WTC11 (cell line): ENCODE results near the gene MBD2. TPM values are rescaled to one million over a fixed set of nuclear protein-coding genes. Genes with fewer than 3 reads are reported as not detected.

Experiments
- ATAC-seq: fragments of 200-7000 bp; cut with Tn5 transposase; 2 replicates; pipeline ENCODE4 v1.10.0; 2021; ENCODE audit warnings: mild to moderate bottlenecking, moderate library complexity
- CTCF ChIA-PET: fragments of 300-600 bp; sonication (Branson Sonifier 250); formaldehyde crosslinking; loops from one replicate; lab custom pipeline; 2021; ENCODE audit warnings: antibody characterized with exemption; lab: Charles Lee
- POLR2A ChIA-PET: fragments of 350-600 bp; sonication (Branson Sonifier 250); formaldehyde crosslinking; loops from one replicate; lab custom pipeline; 2021; ENCODE audit warnings: antibody characterized with exemption; lab: Charles Lee
- DNase-seq: peaks from one replicate; pipeline ENCODE4 v3.0.0; 2021; ENCODE audit warnings: low spot score
- H3K27ac Mint-ChIP-seq: 2 replicates; pipeline ENCODE4 v1.8.0; 2021; ENCODE audit warnings: mixed read lengths
- H3K27me3 Mint-ChIP-seq: 2 replicates; pipeline ENCODE4 v1.8.0; 2021; ENCODE audit warnings: low read depth, mild to moderate bottlenecking, moderate library complexity, mixed read lengths
- H3K36me3 Mint-ChIP-seq: 2 replicates; pipeline ENCODE4 v1.8.0; 2021; ENCODE audit warnings: mixed read lengths
- H3K4me1 Mint-ChIP-seq: 2 replicates; pipeline ENCODE4 v1.8.0; 2022; ENCODE audit warnings: mixed read lengths
- H3K4me3 Mint-ChIP-seq: 2 replicates; pipeline ENCODE4 v1.8.0; 2021; ENCODE audit warnings: mild to moderate bottlenecking, moderate library complexity, mixed read lengths
- H3K9me3 Mint-ChIP-seq: 2 replicates; pipeline ENCODE4 v1.8.0; 2021; ENCODE audit warnings: mixed read lengths
- AR ChIP-seq: fragments of 250-450 bp; sonication (Bioruptor Pico); IDR thresholded peaks from 2 replicates; pipeline ENCODE4 v1.9.0; 2021; ENCODE audit warnings: mild to moderate bottlenecking
- ELF4 ChIP-seq: sonication (generic); formaldehyde crosslinking; IDR thresholded peaks from 2 replicates; pipeline ENCODE4 v1.8.1; 2022; ENCODE audit warnings: low read depth, mild to moderate bottlenecking, moderate library complexity, missing genetic modification reagents
- FOXK1 ChIP-seq: sonication (generic); formaldehyde crosslinking; IDR thresholded peaks from 2 replicates; pipeline ENCODE4 v1.8.0; 2022; ENCODE audit warnings: mild to moderate bottlenecking, moderate library complexity, missing genetic modification reagents
- GABPB1 ChIP-seq: sonication (generic); formaldehyde crosslinking; IDR thresholded peaks from 2 replicates; pipeline ENCODE4 v1.8.1; 2023; ENCODE audit warnings: mild to moderate bottlenecking, missing genetic modification reagents
- HMGXB4 ChIP-seq: sonication (generic); formaldehyde crosslinking; IDR thresholded peaks from 2 replicates; pipeline ENCODE4 v1.8.1; 2023; ENCODE audit warnings: mild to moderate bottlenecking, moderate library complexity, missing genetic modification reagents
- NR1H2 ChIP-seq: sonication (generic); formaldehyde crosslinking; IDR thresholded peaks from 2 replicates; pipeline ENCODE4 v1.9.0; 2021; ENCODE audit warnings: mild to moderate bottlenecking, moderate library complexity, missing genetic modification reagents
- OVOL2 ChIP-seq: fragments of 250-450 bp; sonication (Bioruptor Pico); IDR thresholded peaks from 2 replicates; pipeline ENCODE4 v1.9.0; 2021; ENCODE audit warnings: mild to moderate bottlenecking, borderline replicate concordance
- SMAD4 ChIP-seq: sonication (generic); formaldehyde crosslinking; IDR thresholded peaks from 2 replicates; pipeline ENCODE4 v1.8.0; 2022; ENCODE audit warnings: mild to moderate bottlenecking, missing genetic modification reagents
- ZBTB21 ChIP-seq: sonication (generic); formaldehyde crosslinking; IDR thresholded peaks from 2 replicates; pipeline ENCODE4 v1.8.1; 2023; ENCODE audit warnings: mild to moderate bottlenecking, missing genetic modification reagents, borderline replicate concordance
- ZNF138 ChIP-seq: sonication (generic); formaldehyde crosslinking; conservative IDR thresholded peaks from 2 replicates; pipeline ENCODE4 v1.8.1; 2022; ENCODE audit warnings: mild to moderate bottlenecking, moderate library complexity, missing genetic modification reagents
- ZNF219 ChIP-seq: sonication (generic); formaldehyde crosslinking; IDR thresholded peaks from 2 replicates; pipeline ENCODE4 v1.8.0; 2023; ENCODE audit warnings: missing genetic modification reagents, mild to moderate bottlenecking, borderline replicate concordance
- ZNF532 ChIP-seq: fragments of 250-450 bp; sonication (Bioruptor Pico); IDR thresholded peaks from 2 replicates; pipeline ENCODE4 v1.9.0; 2021; ENCODE audit warnings: mild to moderate bottlenecking, borderline replicate concordance
- total RNA-seq: library from RNA; stranded (reverse); gene quantifications from 3 replicates; pipeline ENCODE4 v1.2.3, GENCODE V29; 2021
- TF ChIP-seq, protein P1 (sequence below): sonication (generic); formaldehyde crosslinking; conservative IDR thresholded peaks from 2 replicates; pipeline ENCODE4 v1.8.1; 2023; ENCODE audit warnings: mild to moderate bottlenecking, low read depth, missing genetic modification reagents, moderate library complexity
- TF ChIP-seq, protein P2 (sequence below): sonication (generic); formaldehyde crosslinking; IDR thresholded peaks from 2 replicates; pipeline ENCODE4 v1.8.1; 2023; ENCODE audit warnings: mild to moderate bottlenecking, missing genetic modification reagents, moderate library complexity
- TF ChIP-seq, protein P3 (sequence below): fragments of 250-450 bp; sonication (Bioruptor Pico); conservative IDR thresholded peaks from 2 replicates; pipeline ENCODE4 v1.9.0; 2021; ENCODE audit warnings: mild to moderate bottlenecking
- TF ChIP-seq, protein P4 (sequence below): sonication (generic); formaldehyde crosslinking; IDR thresholded peaks from 2 replicates; pipeline ENCODE4 v1.8.1; 2023; ENCODE audit warnings: mild to moderate bottlenecking, missing genetic modification reagents, moderate library complexity

Gene MBD2
- total RNA-seq, 1 experiment from 2014 or later = 42.7 TPM

DNA sequence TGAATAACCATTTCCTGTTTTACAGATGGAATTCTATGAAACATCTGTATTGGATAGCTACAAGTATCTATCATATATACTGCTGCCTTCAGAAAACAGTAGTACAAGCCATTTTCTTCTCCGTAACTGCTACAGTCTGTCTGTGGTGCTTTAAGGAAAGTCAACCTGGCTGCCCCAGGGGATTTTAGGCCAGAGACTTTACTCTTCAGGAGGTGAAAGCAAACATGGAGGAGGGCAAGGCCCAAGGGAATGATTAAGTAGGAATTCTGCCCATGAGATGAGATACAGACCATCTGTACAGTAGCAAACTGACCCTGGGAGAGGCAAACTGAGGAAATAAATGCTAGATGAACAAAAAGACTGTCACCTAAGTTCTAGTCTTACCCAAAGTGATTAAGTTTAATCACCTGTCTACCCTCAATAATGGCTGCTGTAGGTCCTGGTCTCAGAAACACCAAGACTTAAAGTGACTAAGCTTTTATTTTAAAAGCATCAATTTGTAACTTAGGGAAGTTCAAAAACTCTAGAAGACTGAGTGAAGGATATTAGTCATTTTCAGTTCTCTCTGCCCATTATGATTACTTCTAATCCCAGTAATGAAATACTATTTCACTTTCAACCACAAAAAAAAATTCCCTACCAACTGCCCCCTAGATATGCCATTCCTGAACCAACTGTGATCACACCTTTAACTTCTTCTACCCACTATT, 14.8 kb downstream of the MBD2 start (continued):
- TF ChIP-seq, protein P1, sequence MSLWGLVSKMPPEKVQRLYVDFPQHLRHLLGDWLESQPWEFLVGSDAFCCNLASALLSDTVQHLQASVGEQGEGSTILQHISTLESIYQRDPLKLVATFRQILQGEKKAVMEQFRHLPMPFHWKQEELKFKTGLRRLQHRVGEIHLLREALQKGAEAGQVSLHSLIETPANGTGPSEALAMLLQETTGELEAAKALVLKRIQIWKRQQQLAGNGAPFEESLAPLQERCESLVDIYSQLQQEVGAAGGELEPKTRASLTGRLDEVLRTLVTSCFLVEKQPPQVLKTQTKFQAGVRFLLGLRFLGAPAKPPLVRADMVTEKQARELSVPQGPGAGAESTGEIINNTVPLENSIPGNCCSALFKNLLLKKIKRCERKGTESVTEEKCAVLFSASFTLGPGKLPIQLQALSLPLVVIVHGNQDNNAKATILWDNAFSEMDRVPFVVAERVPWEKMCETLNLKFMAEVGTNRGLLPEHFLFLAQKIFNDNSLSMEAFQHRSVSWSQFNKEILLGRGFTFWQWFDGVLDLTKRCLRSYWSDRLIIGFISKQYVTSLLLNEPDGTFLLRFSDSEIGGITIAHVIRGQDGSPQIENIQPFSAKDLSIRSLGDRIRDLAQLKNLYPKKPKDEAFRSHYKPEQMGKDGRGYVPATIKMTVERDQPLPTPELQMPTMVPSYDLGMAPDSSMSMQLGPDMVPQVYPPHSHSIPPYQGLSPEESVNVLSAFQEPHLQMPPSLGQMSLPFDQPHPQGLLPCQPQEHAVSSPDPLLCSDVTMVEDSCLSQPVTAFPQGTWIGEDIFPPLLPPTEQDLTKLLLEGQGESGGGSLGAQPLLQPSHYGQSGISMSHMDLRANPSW = no peak

DNA sequence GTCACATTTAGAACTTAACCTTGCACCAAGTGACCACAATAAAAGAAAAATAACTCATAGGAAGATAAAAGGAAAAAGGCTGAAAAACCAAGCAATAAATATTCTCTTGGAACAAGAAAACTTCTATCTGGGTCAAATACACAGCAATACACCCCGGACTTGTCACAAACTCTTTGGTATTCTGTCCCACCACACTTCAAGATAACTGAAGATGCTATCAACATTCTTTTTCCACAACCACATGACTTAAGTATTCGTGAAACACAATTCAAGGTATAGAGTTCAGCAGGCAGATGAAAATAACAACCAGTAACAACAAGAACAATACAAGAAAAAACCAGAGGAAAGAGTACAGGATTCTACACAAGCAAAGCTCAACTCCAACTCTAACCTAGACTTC, 18.0 kb downstream of the MBD2 start:
- ATAC-seq (no peak), DNase-seq (no peak)
- TF ChIP-seq ZBTB21 (CRISPR knock-in tag) = no peak
- TF ChIP-seq, protein P2, sequence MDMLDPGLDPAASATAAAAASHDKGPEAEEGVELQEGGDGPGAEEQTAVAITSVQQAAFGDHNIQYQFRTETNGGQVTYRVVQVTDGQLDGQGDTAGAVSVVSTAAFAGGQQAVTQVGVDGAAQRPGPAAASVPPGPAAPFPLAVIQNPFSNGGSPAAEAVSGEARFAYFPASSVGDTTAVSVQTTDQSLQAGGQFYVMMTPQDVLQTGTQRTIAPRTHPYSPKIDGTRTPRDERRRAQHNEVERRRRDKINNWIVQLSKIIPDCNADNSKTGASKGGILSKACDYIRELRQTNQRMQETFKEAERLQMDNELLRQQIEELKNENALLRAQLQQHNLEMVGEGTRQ (CRISPR knock-in tag) = no peak
- TF ChIP-seq AR (CRISPR knock-in tag) = no peak
- TF ChIP-seq, protein P3, sequence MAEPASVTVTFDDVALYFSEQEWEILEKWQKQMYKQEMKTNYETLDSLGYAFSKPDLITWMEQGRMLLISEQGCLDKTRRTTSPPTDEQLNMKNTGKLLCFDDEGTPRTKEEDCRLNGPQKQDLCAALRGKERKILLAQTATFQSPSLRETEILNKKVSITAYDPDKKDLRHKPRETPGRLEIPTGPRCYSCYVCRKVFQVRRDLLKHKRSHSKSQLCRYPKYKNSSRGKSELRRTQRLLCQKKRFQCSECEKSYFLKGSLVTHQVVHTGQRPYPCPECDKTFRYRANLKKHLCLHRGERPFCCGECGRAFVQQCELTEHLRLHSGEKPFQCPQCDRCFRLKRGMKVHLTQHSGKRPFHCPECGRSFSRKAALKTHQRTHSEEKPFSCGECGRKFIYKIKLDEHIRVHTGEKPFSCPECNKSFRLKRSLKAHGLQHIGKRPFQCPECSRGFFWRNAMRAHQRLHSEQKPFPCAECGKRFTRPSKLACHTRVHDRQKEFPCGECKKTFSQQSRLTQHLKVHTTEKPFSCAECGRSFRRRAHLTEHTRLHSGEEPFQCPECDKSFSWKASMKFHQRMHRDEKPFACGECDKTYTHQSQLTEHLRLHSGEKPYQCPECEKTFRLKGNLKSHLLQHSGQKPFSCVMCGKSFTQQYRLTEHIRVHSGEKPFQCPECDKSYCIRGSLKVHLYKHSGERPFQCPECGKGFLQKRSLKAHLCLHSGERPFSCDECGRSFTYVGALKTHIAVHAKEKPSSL (CRISPR knock-in tag) = no peak
- TF ChIP-seq NR1H2 (CRISPR knock-in tag) = no peak
- no peak for TF ChIP-seq ELF4 (CRISPR knock-in tag)
- TF ChIP-seq FOXK1 (CRISPR knock-in tag) = no peak
- H3K4me1 Mint-ChIP-seq = peaks cover 23% of the 10 kb centered on the region
- ChIA-PET POLR2A (no interaction called here), CTCF (interaction anchor here (0.9 kb wide), 1 partner anchor 18 kb away, joined by 3 read pairs; no protein-coding TSS in a partner anchor)
- H3K36me3 Mint-ChIP-seq = peaks cover 30% of the 10 kb centered on the region
- H3K4me3 Mint-ChIP-seq = no peak overlapping the region
- H3K9me3 Mint-ChIP-seq = no peaks in the 10 kb centered on the region
- peak overlapping the region; percentile 51 for H3K27ac Mint-ChIP-seq
- no peaks in the 10 kb centered on the region for H3K27me3 Mint-ChIP-seq

DNA sequence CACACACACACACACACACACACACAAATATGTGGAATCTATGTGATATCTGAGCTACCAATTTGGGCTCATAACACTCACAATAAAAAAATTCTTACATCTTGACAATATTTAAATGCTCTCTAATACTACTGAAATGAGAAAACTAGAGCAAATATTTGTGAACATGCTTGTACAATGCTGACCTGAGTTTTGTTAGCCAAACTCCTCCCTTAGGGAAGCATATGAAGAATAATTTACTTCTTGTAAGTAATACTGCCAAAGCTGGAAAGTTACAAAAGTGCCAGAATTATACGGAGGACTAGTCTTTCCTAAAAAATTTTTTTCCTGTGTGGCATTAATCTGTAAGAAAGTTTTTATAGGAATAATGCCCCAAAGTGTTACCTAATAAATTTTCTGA, 18.5 kb downstream of the MBD2 start:
- Mint-ChIP-seq H3K36me3 (peaks cover 35% of the 10 kb centered on the region), H3K4me3 (no peak overlapping the region), H3K4me1 (peaks cover 22% of the 10 kb centered on the region), H3K27ac (peak overlapping the region; percentile 23; the same call in 1 of the 2 replicates), H3K9me3 (no peaks in the 10 kb centered on the region), H3K27me3 (no peaks in the 10 kb centered on the region)
- ATAC-seq (no peak), DNase-seq (no peak)
- ChIA-PET CTCF (no interaction called here), POLR2A (no interaction called here)
- TF ChIP-seq GABPB1 (CRISPR knock-in tag) (no peak), OVOL2 (CRISPR knock-in tag) (no peak), HMGXB4 (CRISPR knock-in tag) (no peak), SMAD4 (CRISPR knock-in tag) (no peak), ZNF532 (no peak), ZNF138 (CRISPR knock-in tag) (no peak), ZNF219 (CRISPR knock-in tag) (no peak), FOXK1 (CRISPR knock-in tag) (no peak)
- TF ChIP-seq, protein P4, sequence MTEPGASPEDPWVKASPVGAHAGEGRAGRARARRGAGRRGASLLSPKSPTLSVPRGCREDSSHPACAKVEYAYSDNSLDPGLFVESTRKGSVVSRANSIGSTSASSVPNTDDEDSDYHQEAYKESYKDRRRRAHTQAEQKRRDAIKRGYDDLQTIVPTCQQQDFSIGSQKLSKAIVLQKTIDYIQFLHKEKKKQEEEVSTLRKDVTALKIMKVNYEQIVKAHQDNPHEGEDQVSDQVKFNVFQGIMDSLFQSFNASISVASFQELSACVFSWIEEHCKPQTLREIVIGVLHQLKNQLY (CRISPR knock-in tag) = no peak
